Right lobe of liver (tissue), 4 donors: ENCODE measurements around the gene VAMP5.

Source experiments
- POLR2A ChIP-seq: fragments of 450-650 bp; IDR thresholded peaks from one replicate; pipeline ENCODE4 v1.6.1; 2017; ENCODE audit warnings: antibody characterized with exemption, mild to moderate bottlenecking
- TF ChIP-seq, protein P1 (sequence below), 4 donors: fragments of 200-600 bp in 3 of 4; fragments of 450-650 bp in 1 of 4; IDR thresholded peaks; one replicate each; pipeline versions ENCODE4 v1.5.1 to v1.8.0; 2016 to 2022; ENCODE audit warnings: antibody characterized with exemption in 4 of 4, mild to moderate bottlenecking in 2 of 4
- donor health status: DM: no; HTN: no; CAD: no.
- donor health status: DM: no; HTN: no; CAD: no.
- donor health status: DM: no; HTN: yes; CAD: no.

DNA sequence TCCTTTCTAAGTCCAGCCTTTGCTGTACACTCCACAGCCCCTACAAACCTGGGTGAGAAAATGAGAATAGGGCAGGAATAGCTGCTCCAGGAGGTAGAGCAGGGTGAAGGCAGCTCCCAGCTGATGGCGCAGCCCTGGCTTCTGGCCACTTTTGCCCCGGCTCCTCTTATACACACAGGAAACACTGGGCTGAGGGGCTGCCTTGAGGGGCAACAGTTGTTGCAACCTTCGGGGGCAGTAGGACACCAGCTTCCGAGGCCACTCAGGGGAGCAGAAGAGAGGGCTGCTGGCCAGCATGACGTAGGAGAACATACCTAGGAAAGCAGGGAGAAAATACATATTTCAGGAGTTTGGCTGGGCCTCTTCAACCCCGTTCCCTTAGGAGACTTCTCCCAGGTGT, 31.0 kb upstream of the VAMP5 start:
- TF ChIP-seq, protein P1, sequence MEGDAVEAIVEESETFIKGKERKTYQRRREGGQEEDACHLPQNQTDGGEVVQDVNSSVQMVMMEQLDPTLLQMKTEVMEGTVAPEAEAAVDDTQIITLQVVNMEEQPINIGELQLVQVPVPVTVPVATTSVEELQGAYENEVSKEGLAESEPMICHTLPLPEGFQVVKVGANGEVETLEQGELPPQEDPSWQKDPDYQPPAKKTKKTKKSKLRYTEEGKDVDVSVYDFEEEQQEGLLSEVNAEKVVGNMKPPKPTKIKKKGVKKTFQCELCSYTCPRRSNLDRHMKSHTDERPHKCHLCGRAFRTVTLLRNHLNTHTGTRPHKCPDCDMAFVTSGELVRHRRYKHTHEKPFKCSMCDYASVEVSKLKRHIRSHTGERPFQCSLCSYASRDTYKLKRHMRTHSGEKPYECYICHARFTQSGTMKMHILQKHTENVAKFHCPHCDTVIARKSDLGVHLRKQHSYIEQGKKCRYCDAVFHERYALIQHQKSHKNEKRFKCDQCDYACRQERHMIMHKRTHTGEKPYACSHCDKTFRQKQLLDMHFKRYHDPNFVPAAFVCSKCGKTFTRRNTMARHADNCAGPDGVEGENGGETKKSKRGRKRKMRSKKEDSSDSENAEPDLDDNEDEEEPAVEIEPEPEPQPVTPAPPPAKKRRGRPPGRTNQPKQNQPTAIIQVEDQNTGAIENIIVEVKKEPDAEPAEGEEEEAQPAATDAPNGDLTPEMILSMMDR (IDR thresholded peaks at IDR 0.05), result no peak
- TF ChIP-seq POLR2A, result no peak
